MM.1S (cell line): Measurements from ENCODE around the gene ODF2.
A peak's percentile ranks its signal among the peaks of the same experiment; 100 is the strongest.

Experiments used
- DNase-seq: peaks from one replicate; pipeline ENCODE4 v3.0.0-alpha.2; 2015
- H2AFZ ChIP-seq: fragments of 300-600 bp; sonication (generic); 2 replicates; pipeline ENCODE4 v1.6.0; 2016; ENCODE audit warnings: antibody characterized with exemption, low read length
- H3F3A ChIP-seq: fragments of 300-600 bp; sonication (generic); 2 replicates; pipeline ENCODE4 v1.6.1; 2016; ENCODE audit warnings: mild to moderate bottlenecking, antibody characterized with exemption, low read length, moderate library complexity, mixed read lengths; ENCODE audit not compliant: insufficient read depth
- H3K27ac ChIP-seq: fragments of 300-600 bp; sonication (generic); 2 replicates; pipeline ENCODE4 v1.5.1; 2016; ENCODE audit warnings: mild to moderate bottlenecking, low read length
- H3K27me3 ChIP-seq: fragments of 300-600 bp; sonication (generic); replicated peaks from 2 replicates; pipeline ENCODE4 v1.6.0; 2016; ENCODE audit warnings: low read length; ENCODE audit not compliant: insufficient read depth
- H3K36me3 ChIP-seq: fragments of 300-600 bp; sonication (generic); replicated peaks from 2 replicates; pipeline ENCODE4 v1.6.1; 2016; ENCODE audit warnings: mild to moderate bottlenecking, low read length, mixed read lengths; ENCODE audit not compliant: insufficient read depth
- H3K4me1 ChIP-seq: fragments of 300-600 bp; sonication (generic); 2 replicates; pipeline ENCODE4 v1.6.1; 2016; ENCODE audit warnings: low read length, mixed read lengths
- H3K4me2 ChIP-seq: fragments of 300-600 bp; sonication (generic); 2 replicates; pipeline ENCODE4 v1.6.0; 2016; ENCODE audit warnings: low read depth, low read length
- H3K4me3 ChIP-seq: fragments of 300-600 bp; sonication (generic); 2 replicates; pipeline ENCODE4 v1.5.1; 2016; ENCODE audit warnings: low read length, mixed read lengths
- H3K79me2 ChIP-seq: fragments of 300-600 bp; sonication (generic); 2 replicates; pipeline ENCODE4 v1.6.1; 2016; ENCODE audit warnings: mixed run types, low read length, mixed read lengths
- H3K9ac ChIP-seq: fragments of 300-600 bp; sonication (generic); 2 replicates; pipeline ENCODE4 v1.6.1; 2016; ENCODE audit warnings: low read length, mixed read lengths
- H3K9me2 ChIP-seq: fragments of 300-600 bp; sonication (generic); replicated peaks from 2 replicates; pipeline ENCODE4 v1.6.1; 2016; ENCODE audit warnings: mild to moderate bottlenecking, low read length, mixed read lengths; ENCODE audit not compliant: insufficient read depth
- H3K9me3 ChIP-seq: fragments of 300-600 bp; sonication (generic); replicated peaks from 2 replicates; pipeline ENCODE4 v1.6.1; 2016; ENCODE audit warnings: mild to moderate bottlenecking, low read length, mixed read lengths; ENCODE audit not compliant: insufficient read depth
- H4K20me1 ChIP-seq: fragments of 300-600 bp; sonication (generic); 2 replicates; pipeline ENCODE4 v1.6.1; 2016; ENCODE audit warnings: mild to moderate bottlenecking, low read length, moderate library complexity, mixed read lengths; ENCODE audit not compliant: insufficient read depth
- CTCF ChIP-seq: fragments of 300-600 bp; sonication (generic); IDR thresholded peaks from 2 replicates; pipeline ENCODE4 v1.5.1; 2016; ENCODE audit warnings: antibody characterized with exemption, low read length, mixed read lengths
- EZH2 ChIP-seq: fragments of 300-600 bp; sonication (generic); optimal IDR thresholded peaks from 2 replicates; pipeline ENCODE3; 2017; ENCODE audit warnings: low read depth, mild to moderate bottlenecking, antibody characterized with exemption, low read length, mixed read lengths
- EZH2phosphoT487 ChIP-seq: fragments of 300-600 bp; sonication (generic); IDR thresholded peaks from 2 replicates; pipeline ENCODE4 v1.6.1; 2018; ENCODE audit warnings: antibody characterized with exemption, low read length

The ODF2 gene

GRCh38 chr9:128455849-128456612 lies at the start of gene ODF2:
Gene ODF2, plus strand, starts transcription at chr9:128456006. Its CDS starts 86 bp downstream, at chr9:128456092.
- H3K9ac ChIP-seq: peak within 1 kb of the TSS; percentile 84
- H3F3A ChIP-seq: peaks cover 6% of the 10 kb centered on the region
- no peaks in the 10 kb centered on the region for H3K9me3 ChIP-seq
- H3K9me2 ChIP-seq: no peaks in the 10 kb centered on the region
- peak within 1 kb of the TSS; percentile 94 for H2AFZ ChIP-seq
- H3K4me2 ChIP-seq: peak within 1 kb of the TSS; percentile 96
- peaks cover 7% of the 10 kb centered on the region; the same call in 1 of the 2 replicates for H3K4me1 ChIP-seq
- 0 out of 2 replicates have a peak, but pooled peaks cover 3% of the 10 kb centered on the region for H3K36me3 ChIP-seq
- H3K79me2 ChIP-seq: peaks cover 19% of the 10 kb centered on the region
- peak within 1 kb of the TSS; percentile 76; the same call in 1 of the 2 replicates for H3K27ac ChIP-seq
- peak; percentile 98 for DNase-seq
- TF ChIP-seq EZH2 (no peak), EZH2phosphoT487 (no peak), CTCF (no peak)
- H4K20me1 ChIP-seq: no peaks in the 10 kb centered on the region
- H3K27me3 ChIP-seq: 0 out of 2 replicates have a peak, but pooled peaks cover 3% of the 10 kb centered on the region
- H3K4me3 ChIP-seq: peak within 1 kb of the TSS; percentile 92

- Histone ChIP-seq H3F3A (no peaks in the 10 kb centered on the region), H3K27me3 (peaks cover 10% of the 10 kb centered on the region), H3K4me2 (no peak overlapping the region), H4K20me1 (no peaks in the 10 kb centered on the region), H3K9ac (no peak overlapping the region), H3K27ac (no peak overlapping the region), H3K9me3 (no peaks in the 10 kb centered on the region), H3K36me3 (no peaks in the 10 kb centered on the region), H2AFZ (no peak overlapping the region), H3K9me2 (no peaks in the 10 kb centered on the region), H3K79me2 (no peaks in the 10 kb centered on the region), H3K4me1 (no peaks in the 10 kb centered on the region), H3K4me3 (no peak overlapping the region)
- TF ChIP-seq EZH2phosphoT487: no peak
- TF ChIP-seq CTCF: no peak
- TF ChIP-seq EZH2: no peak
- DNase-seq: no peak
These were observed 48.9 kb upstream of the ODF2 start for GRCh38 chr9:128406848-128407391.

- no peaks in the 10 kb centered on the region for H3K9me3 ChIP-seq
- DNase-seq: no peak
- H3K4me2 ChIP-seq: no peak overlapping the region
- no peaks in the 10 kb centered on the region; the same call in 1 of the 2 replicates for H3K4me1 ChIP-seq
- H3K79me2 ChIP-seq: no peaks in the 10 kb centered on the region
- H3K9ac ChIP-seq: no peak overlapping the region
- no peaks in the 10 kb centered on the region for H3F3A ChIP-seq
- H3K9me2 ChIP-seq: no peaks in the 10 kb centered on the region
- no peak overlapping the region for H3K4me3 ChIP-seq
- H2AFZ ChIP-seq: no peak overlapping the region
- H3K27ac ChIP-seq: no peak overlapping the region
- no peaks in the 10 kb centered on the region for H4K20me1 ChIP-seq
- no peaks in the 10 kb centered on the region for H3K36me3 ChIP-seq
- TF ChIP-seq EZH2phosphoT487 (no peak), CTCF (no peak), EZH2 (no peak)
- peaks cover 10% of the 10 kb centered on the region for H3K27me3 ChIP-seq
These were observed 46.8 kb upstream of the ODF2 start for GRCh38 chr9:128408963-128409431.
